ENCODE results near the gene FIGNL2. TPM values are rescaled to one million over a fixed set of nuclear protein-coding genes. Genes with fewer than 3 reads are reported as not detected.

FIGNL2 gene
- total and polyA plus RNA-seq, 9 of the 15 experiments (the other 6 are each of a cell fraction or from before 2014, with no cell fraction given), result 0.01 TPM; not detected in 8

DNA sequence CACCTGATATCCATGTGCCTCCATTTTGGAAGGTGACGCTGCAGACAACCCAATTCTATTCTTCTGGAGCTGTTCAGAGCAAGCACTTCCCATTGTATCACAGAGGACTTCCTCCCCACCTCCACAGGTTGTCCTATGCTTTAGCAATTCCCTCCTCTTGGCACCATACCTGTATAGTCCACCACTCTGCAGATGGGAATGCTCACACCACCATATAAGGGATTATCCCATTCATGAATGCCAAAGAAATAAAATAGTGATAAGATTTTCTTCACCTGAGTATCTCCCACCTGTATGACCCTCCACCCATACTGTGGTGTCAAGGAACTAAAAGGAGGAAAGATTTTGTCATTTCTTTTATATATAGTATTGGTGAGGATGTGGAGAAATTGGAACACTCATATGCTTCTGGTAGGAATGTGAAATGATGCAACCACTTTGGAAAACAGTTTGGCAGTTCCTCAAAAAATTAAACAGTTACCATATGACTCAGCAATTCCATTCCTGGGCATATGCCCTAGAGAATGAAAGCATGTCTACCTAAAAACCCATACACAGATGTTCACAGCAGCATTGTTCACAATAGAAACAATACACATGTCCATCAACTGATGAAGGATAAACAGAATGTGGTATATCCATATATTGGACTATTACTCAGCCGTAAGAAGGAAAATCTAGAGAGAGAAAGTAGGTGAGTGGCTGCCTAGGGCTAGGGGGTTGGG lies 75.2 kb downstream of the FIGNL2 start (continued):
- TF ChIP-seq, protein P1, sequence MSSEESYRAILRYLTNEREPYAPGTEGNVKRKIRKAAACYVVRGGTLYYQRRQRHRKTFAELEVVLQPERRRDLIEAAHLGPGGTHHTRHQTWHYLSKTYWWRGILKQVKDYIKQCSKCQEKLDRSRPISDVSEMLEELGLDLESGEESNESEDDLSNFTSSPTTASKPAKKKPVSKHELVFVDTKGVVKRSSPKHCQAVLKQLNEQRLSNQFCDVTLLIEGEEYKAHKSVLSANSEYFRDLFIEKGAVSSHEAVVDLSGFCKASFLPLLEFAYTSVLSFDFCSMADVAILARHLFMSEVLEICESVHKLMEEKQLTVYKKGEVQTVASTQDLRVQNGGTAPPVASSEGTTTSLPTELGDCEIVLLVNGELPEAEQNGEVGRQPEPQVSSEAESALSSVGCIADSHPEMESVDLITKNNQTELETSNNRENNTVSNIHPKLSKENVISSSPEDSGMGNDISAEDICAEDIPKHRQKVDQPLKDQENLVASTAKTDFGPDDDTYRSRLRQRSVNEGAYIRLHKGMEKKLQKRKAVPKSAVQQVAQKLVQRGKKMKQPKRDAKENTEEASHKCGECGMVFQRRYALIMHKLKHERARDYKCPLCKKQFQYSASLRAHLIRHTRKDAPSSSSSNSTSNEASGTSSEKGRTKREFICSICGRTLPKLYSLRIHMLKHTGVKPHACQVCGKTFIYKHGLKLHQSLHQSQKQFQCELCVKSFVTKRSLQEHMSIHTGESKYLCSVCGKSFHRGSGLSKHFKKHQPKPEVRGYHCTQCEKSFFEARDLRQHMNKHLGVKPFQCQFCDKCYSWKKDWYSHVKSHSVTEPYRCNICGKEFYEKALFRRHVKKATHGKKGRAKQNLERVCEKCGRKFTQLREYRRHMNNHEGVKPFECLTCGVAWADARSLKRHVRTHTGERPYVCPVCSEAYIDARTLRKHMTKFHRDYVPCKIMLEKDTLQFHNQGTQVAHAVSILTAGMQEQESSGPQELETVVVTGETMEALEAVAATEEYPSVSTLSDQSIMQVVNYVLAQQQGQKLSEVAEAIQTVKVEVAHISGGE (CRISPR knock-in tag; IDR thresholded peaks at IDR 0.05), result no peak
- TF ChIP-seq ZNF121 (CRISPR knock-in tag; conservative IDR thresholded peaks at IDR 0.05) (no peak), FOSL1 (tag; conservative IDR thresholded peaks at IDR 0.05) (0 out of 2 replicates have a peak, but pooled peaks have one; percentile 19), SUPT5H (IDR thresholded peaks at IDR 0.05) (no peak), MCM7 (IDR thresholded peaks at IDR 0.05) (no peak), GATAD2B (IDR thresholded peaks at IDR 0.05; ENCODE audit: borderline replicate concordance) (no peak), CEBPG (CRISPR knock-in tag; IDR thresholded peaks at IDR 0.05) (no peak), CEBPG (tag; conservative IDR thresholded peaks at IDR 0.05 in 1 of 2, IDR thresholded peaks at IDR 0.05 in 1 of 2) (peak in 1 of 2 experiments; percentile 49; a peak in 2 of 4 replicates), ZNF444 (CRISPR knock-in tag; IDR thresholded peaks at IDR 0.05) (no peak), CBFA2T3 (IDR thresholded peaks at IDR 0.05) (no peak), NR4A1 (CRISPR knock-in tag; IDR thresholded peaks at IDR 0.05) (no peak), NR4A1 (tag; IDR thresholded peaks at IDR 0.05) (no peak), MYBL2 (IDR thresholded peaks at IDR 0.05; ENCODE audit: low read depth) (no peak), MYBL2 (CRISPR knock-in tag; IDR thresholded peaks at IDR 0.05; ENCODE audit: borderline replicate concordance) (no peak)
- TF ChIP-seq, protein P2, sequence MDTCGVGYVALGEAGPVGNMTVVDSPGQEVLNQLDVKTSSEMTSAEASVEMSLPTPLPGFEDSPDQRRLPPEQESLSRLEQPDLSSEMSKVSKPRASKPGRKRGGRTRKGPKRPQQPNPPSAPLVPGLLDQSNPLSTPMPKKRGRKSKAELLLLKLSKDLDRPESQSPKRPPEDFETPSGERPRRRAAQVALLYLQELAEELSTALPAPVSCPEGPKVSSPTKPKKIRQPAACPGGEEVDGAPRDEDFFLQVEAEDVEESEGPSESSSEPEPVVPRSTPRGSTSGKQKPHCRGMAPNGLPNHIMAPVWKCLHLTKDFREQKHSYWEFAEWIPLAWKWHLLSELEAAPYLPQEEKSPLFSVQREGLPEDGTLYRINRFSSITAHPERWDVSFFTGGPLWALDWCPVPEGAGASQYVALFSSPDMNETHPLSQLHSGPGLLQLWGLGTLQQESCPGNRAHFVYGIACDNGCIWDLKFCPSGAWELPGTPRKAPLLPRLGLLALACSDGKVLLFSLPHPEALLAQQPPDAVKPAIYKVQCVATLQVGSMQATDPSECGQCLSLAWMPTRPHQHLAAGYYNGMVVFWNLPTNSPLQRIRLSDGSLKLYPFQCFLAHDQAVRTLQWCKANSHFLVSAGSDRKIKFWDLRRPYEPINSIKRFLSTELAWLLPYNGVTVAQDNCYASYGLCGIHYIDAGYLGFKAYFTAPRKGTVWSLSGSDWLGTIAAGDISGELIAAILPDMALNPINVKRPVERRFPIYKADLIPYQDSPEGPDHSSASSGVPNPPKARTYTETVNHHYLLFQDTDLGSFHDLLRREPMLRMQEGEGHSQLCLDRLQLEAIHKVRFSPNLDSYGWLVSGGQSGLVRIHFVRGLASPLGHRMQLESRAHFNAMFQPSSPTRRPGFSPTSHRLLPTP (IDR thresholded peaks at IDR 0.05; ENCODE audit: borderline replicate concordance, extremely low read depth, insufficient read length), result no peak
- TF ChIP-seq, protein P3, sequence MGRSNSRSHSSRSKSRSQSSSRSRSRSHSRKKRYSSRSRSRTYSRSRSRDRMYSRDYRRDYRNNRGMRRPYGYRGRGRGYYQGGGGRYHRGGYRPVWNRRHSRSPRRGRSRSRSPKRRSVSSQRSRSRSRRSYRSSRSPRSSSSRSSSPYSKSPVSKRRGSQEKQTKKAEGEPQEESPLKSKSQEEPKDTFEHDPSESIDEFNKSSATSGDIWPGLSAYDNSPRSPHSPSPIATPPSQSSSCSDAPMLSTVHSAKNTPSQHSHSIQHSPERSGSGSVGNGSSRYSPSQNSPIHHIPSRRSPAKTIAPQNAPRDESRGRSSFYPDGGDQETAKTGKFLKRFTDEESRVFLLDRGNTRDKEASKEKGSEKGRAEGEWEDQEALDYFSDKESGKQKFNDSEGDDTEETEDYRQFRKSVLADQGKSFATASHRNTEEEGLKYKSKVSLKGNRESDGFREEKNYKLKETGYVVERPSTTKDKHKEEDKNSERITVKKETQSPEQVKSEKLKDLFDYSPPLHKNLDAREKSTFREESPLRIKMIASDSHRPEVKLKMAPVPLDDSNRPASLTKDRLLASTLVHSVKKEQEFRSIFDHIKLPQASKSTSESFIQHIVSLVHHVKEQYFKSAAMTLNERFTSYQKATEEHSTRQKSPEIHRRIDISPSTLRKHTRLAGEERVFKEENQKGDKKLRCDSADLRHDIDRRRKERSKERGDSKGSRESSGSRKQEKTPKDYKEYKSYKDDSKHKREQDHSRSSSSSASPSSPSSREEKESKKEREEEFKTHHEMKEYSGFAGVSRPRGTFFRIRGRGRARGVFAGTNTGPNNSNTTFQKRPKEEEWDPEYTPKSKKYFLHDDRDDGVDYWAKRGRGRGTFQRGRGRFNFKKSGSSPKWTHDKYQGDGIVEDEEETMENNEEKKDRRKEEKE (IDR thresholded peaks at IDR 0.05; ENCODE audit: borderline replicate concordance in 1 of 2, control insufficient read depth in 1 of 2, low read depth in 2 of 2, low read length in 1 of 2), result no peak
- TF ChIP-seq, protein P4, sequence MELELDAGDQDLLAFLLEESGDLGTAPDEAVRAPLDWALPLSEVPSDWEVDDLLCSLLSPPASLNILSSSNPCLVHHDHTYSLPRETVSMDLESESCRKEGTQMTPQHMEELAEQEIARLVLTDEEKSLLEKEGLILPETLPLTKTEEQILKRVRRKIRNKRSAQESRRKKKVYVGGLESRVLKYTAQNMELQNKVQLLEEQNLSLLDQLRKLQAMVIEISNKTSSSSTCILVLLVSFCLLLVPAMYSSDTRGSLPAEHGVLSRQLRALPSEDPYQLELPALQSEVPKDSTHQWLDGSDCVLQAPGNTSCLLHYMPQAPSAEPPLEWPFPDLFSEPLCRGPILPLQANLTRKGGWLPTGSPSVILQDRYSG (tag; conservative IDR thresholded peaks at IDR 0.05; ENCODE audit: low read depth), result no peak

Data from K562 (cell line).